GM18498 (cell line): ENCODE results near the gene FAM228A.

Experiments
- ATAC-seq: cut with Tn5 transposase; IDR thresholded peaks from one replicate; pipeline ENCODE4 v1.9.1; 2021; ENCODE audit warnings: mild to moderate bottlenecking, moderate library complexity; ENCODE audit not compliant: unreplicated experiment

The FAM228A gene

GRCh38 chr2:24222946-24223345 is 48.1 kb downstream of the FAM228A start:
- ATAC-seq: no peak

DNA sequence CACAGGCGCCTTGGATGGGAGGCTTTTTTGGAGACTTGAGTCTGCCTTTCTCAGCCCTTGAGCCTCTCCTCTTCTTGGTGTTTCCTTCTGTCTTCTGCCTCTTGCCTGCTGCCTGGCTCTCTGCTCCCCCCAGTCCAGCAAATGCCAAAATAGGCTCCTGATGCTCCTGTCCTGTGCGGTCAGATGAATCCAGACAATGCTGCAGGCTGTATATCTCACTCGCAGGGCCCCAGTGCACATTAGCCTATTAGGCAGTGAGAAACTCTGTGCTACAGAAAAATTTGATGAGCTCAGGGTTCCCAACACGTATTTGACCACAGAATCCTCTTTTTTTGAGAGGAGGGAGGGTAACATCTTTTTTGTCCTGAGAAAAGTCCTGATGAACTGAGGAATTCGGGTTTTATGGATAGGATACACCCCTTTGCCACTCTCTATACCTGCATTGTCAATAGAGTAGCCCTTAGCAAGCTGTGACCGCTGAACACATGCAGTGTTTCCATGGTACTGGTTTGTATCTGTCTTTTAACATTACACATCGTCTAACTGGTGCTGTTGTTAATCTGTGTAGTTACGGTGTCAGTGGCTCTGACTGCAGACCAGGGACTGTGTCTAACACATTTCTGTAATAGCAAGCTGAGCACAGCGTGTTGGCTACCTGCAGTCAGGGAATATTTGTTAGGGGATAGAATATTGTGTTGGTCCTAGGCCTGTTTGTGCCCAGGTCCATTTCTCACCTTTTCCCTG is 50.8 kb downstream of the FAM228A start:
- no peak for ATAC-seq

DNA sequence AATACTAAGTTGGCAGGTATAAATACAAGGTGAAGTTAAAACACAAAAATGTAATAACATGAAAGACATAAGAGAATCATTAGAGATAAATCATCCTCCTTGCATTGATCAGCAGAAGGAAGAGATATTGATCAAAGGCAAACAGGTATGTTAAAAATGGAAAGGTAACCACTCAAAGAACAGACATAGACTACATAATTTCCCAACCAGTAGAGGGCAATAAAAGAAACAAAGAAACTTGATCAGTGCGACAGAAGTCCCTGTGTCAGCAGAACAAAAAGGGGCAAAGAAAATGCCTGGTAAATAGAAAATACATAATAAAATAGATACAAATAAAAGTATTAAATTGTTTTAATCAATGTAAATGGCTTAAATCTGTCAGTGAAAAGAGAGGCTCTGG is 53.6 kb downstream of the FAM228A start:
- ATAC-seq: no peak

- ATAC-seq: no peak
Measured at GRCh38 chr2:24231461-24231881, 56.6 kb downstream of the FAM228A start.

GRCh38 chr2:24233321-24233720 is 58.5 kb downstream of the FAM228A start:
- no peak for ATAC-seq

DNA sequence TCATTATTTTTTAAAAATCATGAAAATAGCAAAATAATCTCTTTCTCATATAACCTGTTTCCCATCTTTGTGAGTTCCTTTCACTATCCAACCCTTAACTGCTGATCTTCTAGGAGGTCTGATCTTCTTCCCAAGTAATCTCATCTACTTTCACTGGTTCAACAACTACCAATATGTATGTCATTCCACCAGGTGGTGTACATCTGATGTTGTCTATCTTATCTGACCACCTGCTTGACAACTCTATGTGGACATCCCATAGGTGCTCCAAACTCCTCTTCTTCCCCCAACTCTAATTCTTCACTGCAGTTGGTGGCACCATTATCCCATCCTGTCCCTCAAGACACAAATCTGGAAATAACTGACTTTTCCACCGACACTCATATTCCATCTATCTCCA is 62.5 kb downstream of the FAM228A start:
- no peak for ATAC-seq

GRCh38 chr2:24238158-24238557 is 63.3 kb downstream of the FAM228A start:
- no peak for ATAC-seq

DNA sequence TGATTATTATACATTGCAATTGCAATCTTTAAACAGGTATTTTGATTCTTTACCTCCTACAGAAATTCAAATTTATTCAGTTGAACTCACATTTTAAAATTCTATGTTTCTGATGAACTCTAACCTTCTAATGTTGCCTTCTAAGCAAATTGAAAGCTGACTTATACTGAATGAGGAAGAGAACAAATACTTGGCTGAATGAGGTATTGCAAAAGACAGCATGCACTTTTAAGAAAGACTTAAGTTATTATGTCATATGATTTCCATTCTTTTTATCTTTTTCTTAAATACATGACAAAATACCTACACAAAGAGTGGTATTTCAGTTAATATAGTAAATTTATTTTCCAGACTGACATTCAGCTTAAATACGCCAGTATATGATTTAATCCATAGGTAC is 64.7 kb downstream of the FAM228A start:
- no peak for ATAC-seq
